K562 (cell line): Measurements from ENCODE around the gene EML6. TPM values are rescaled to one million over a fixed set of nuclear protein-coding genes. Genes with fewer than 3 reads are reported as not detected.

Source experiments
- ATAC-seq: fragments of 200-7000 bp; cut with Tn5 transposase; 3 replicates; pipeline ENCODE4 v1.9.1; 2020; ENCODE audit warnings: moderate library complexity
- BruUV-seq: library from RNA; stranded (reverse); fragments of 400-500 nt; replicated peaks from 2 replicates; lab custom pipeline; 2021; lab: Mats Ljungman, UMichigan
- CTCF ChIA-PET: fragments of 300-600 bp; formaldehyde crosslinking; extraction: SDS; loops from one replicate; lab custom pipeline; 2021; ENCODE audit warnings: low intra/inter-chr PET ratio; lab: Yijun Ruan, JAX
- POLR2A ChIA-PET: fragments of 300-600, 350-650 bp; sonication (Branson Sonifier 250); formaldehyde crosslinking; extraction: SDS; loops from one replicate; lab custom pipeline; 2021; ENCODE audit warnings: antibody characterized with exemption, inconsistent platforms; lab: Yijun Ruan, JAX
- DNase-seq, 4 experiments: peaks; one replicate each; pipeline versions ENCODE4 v3.0.0 to v3.0.0-alpha.2; 2011 to 2018; ENCODE audit warnings: low spot score in 3 of 4, mixed read lengths in 3 of 4; ENCODE audit errors: extremely low read depth in 1 of 4
- FAIRE-seq: peaks from 2 replicates; lab custom pipeline; 2011; peaks lifted over from hg19 to GRCh38; lab: Jason Lieb, UNC
- H2AFZ ChIP-seq: 2 replicates; pipeline ENCODE4 v1.6.0; 2011; ENCODE audit warnings: low read depth, low read length, control low read depth, inconsistent platforms
- H3K27ac ChIP-seq: fragments of 200-600 bp; 3 replicates; pipeline ENCODE4 v1.8.0; 2011; ENCODE audit warnings: low read depth, mild to moderate bottlenecking, control low read depth, inconsistent platforms, low read length, moderate library complexity, mixed read lengths; ENCODE audit errors: extremely low read depth
- H3K27me3 ChIP-seq, 2 experiments: fragments of 300-600 bp in 1 of 2; 2 replicates in 1 of 2; 3 replicates in 1 of 2; pipeline versions ENCODE4 v1.6.0 to v1.8.0; 2011; ENCODE audit warnings: inconsistent platforms in 2 of 2, low read length in 2 of 2, mild to moderate bottlenecking in 1 of 2, mixed read lengths in 1 of 2, moderate library complexity in 1 of 2; ENCODE audit not compliant: control insufficient read depth in 2 of 2, insufficient read depth in 2 of 2
- H3K36me3 ChIP-seq: fragments of 300-600 bp; 3 replicates; pipeline ENCODE4 v1.8.0; 2011; ENCODE audit warnings: mild to moderate bottlenecking, low read length, inconsistent platforms; ENCODE audit not compliant: control insufficient read depth, insufficient read depth
- H3K4me1 ChIP-seq, 2 experiments: fragments of 200-600 bp in 1 of 2; replicated peaks in 1 of 2; 2 replicates in 1 of 2; 3 replicates in 1 of 2; pipeline versions ENCODE4 v1.5.1 to v1.8.0; 2011; ENCODE audit warnings: inconsistent platforms in 2 of 2, low read length in 2 of 2, mild to moderate bottlenecking in 1 of 2, mixed read lengths in 1 of 2, moderate library complexity in 1 of 2; ENCODE audit not compliant: control insufficient read depth in 2 of 2, insufficient read depth in 2 of 2
- H3K4me2 ChIP-seq: 2 replicates; pipeline ENCODE4 v1.6.1; 2011; ENCODE audit warnings: low read length, control low read depth, inconsistent platforms, mixed read lengths; ENCODE audit not compliant: insufficient read depth
- H3K4me3 ChIP-seq: fragments of 200-600 bp; sonication (generic), shearing (Covaris generic); 2 replicates; pipeline ENCODE4 v1.5.1; 2016; ENCODE audit warnings: control low read depth, inconsistent platforms
- H3K79me2 ChIP-seq: fragments of 200-600 bp; 3 replicates; pipeline ENCODE4 v1.8.0; 2011; ENCODE audit warnings: low read length, inconsistent platforms; ENCODE audit not compliant: control insufficient read depth, insufficient read depth
- H3K9ac ChIP-seq, 2 experiments: 2 replicates each; pipeline versions ENCODE4 v1.6.0 to v1.6.1; 2011; ENCODE audit warnings: low read depth in 2 of 2, low read length in 2 of 2, control low read depth in 1 of 2, inconsistent platforms in 1 of 2, mild to moderate bottlenecking in 1 of 2, mixed read lengths in 1 of 2; ENCODE audit not compliant: insufficient read depth in 1 of 2
- H3K9me1 ChIP-seq: one replicate; pipeline ENCODE4 v1.6.0; 2011; ENCODE audit warnings: inconsistent platforms, mild to moderate bottlenecking, low read length, moderate library complexity; ENCODE audit not compliant: control insufficient read depth, insufficient read depth
- H3K9me3 ChIP-seq: replicated peaks from 2 replicates; pipeline ENCODE4 v1.5.1; 2011; ENCODE audit warnings: low read depth, low read length, inconsistent platforms; ENCODE audit not compliant: control insufficient read depth, insufficient read depth
- H4K20me1 ChIP-seq: replicated peaks from 2 replicates; pipeline ENCODE4 v1.6.1; 2011; ENCODE audit warnings: low read length, inconsistent platforms, mixed read lengths; ENCODE audit not compliant: control insufficient read depth, insufficient read depth
- C11orf30 ChIP-seq: fragments of 450-650 bp; IDR thresholded peaks from 2 replicates; pipeline ENCODE4 v1.6.1; 2016; ENCODE audit warnings: low read depth, mild to moderate bottlenecking
- CEBPG ChIP-seq, 3 experiments: fragments of 200-800 bp in 1 of 3; sonication (Bioruptor generic) in 1 of 3; sonication (generic) in 1 of 3; formaldehyde crosslinking in 1 of 3; IDR thresholded peaks in 2 of 3; conservative IDR thresholded peaks in 1 of 3; 2 replicates each; pipeline versions ENCODE4 v1.6.1 to v1.8.0; 2016 to 2022; ENCODE audit warnings: missing compliant biosample characterization in 2 of 3, missing genetic modification characterization in 2 of 3, mild to moderate bottlenecking in 1 of 3, missing genetic modification reagents in 1 of 3
- CGGBP1 ChIP-seq: fragments of 250-450 bp; sonication (Bioruptor Pico); IDR thresholded peaks from 2 replicates; pipeline ENCODE4 v1.9.0; 2021; ENCODE audit warnings: mild to moderate bottlenecking
- ELF4 ChIP-seq: fragments of 450-650 bp; formaldehyde crosslinking; IDR thresholded peaks from 2 replicates; pipeline ENCODE4 v1.4.0; 2022; ENCODE audit warnings: missing genetic modification characterization
- EP400 ChIP-seq: fragments of 450-650 bp; IDR thresholded peaks from 2 replicates; pipeline ENCODE4 v1.6.1; 2017; ENCODE audit warnings: antibody characterized with exemption, mild to moderate bottlenecking, moderate library complexity
- HLTF ChIP-seq: fragments of 450-650 bp; IDR thresholded peaks from 2 replicates; pipeline ENCODE4 v1.6.1; 2016
- HSF4 ChIP-seq: fragments of 250-450 bp; sonication (Bioruptor Pico); IDR thresholded peaks from 2 replicates; pipeline ENCODE4 v2.1.2; 2022; ENCODE audit warnings: mild to moderate bottlenecking, moderate library complexity, borderline replicate concordance
- NFYB ChIP-seq: IDR thresholded peaks from 2 replicates; pipeline ENCODE4 v1.6.1; 2011; ENCODE audit warnings: mild to moderate bottlenecking, moderate library complexity; ENCODE audit not compliant: insufficient read length; ENCODE audit errors: extremely low read depth
- SAFB2 ChIP-seq: fragments of 200-400 bp; formaldehyde crosslinking; IDR thresholded peaks from 2 replicates; pipeline ENCODE4 v1.6.1; 2018; ENCODE audit warnings: borderline replicate concordance, low read length, low read depth, moderate library complexity; ENCODE audit not compliant: severe bottlenecking
- SNRNP70 ChIP-seq: fragments of 200-400 bp; formaldehyde crosslinking; optimal IDR thresholded peaks from 2 replicates; pipeline ENCODE3; 2017; ENCODE audit warnings: low read depth, low read length
- TSC22D4 ChIP-seq: fragments of 450-650 bp; IDR thresholded peaks from 2 replicates; pipeline ENCODE4 v1.6.1; 2016; ENCODE audit warnings: missing genetic modification characterization, missing biosample characterization, control low read depth
- XRCC3 ChIP-seq: fragments of 450-650 bp; IDR thresholded peaks from 2 replicates; pipeline ENCODE4 v1.6.1; 2017; ENCODE audit warnings: mild to moderate bottlenecking, moderate library complexity
- ZFP36 ChIP-seq: fragments of 150-350 bp; IDR thresholded peaks from 2 replicates; pipeline ENCODE4 v1.6.1; 2018; ENCODE audit warnings: low read length, low read depth; ENCODE audit not compliant: partially characterized antibody
- ZNF282 ChIP-seq: sonication (generic); formaldehyde crosslinking; IDR thresholded peaks from 2 replicates; pipeline ENCODE4 v1.8.1; 2023; ENCODE audit warnings: missing genetic modification reagents
- ZNF398 ChIP-seq: fragments of 250-450 bp; sonication (Bioruptor Pico); IDR thresholded peaks from 2 replicates; pipeline ENCODE4 v1.8.0; 2021; ENCODE audit warnings: moderate library complexity, mild to moderate bottlenecking, inconsistent platforms
- ZNF668 ChIP-seq: fragments of 250-450 bp; sonication (Bioruptor Pico); IDR thresholded peaks from 2 replicates; pipeline ENCODE4 v1.8.0; 2022; ENCODE audit warnings: mild to moderate bottlenecking, inconsistent platforms
- ZNF699 ChIP-seq: fragments of 250-450 bp; sonication (Bioruptor Pico); IDR thresholded peaks from 2 replicates; pipeline ENCODE4 v1.8.0; 2021; ENCODE audit warnings: mild to moderate bottlenecking, moderate library complexity; ENCODE audit not compliant: insufficient replicate concordance
- ZZZ3 ChIP-seq: fragments of 450-650 bp; IDR thresholded peaks from 2 replicates; pipeline ENCODE4 v1.6.1; 2016; ENCODE audit warnings: antibody characterized with exemption, mild to moderate bottlenecking, moderate library complexity
- WGBS: fragments of 100-300 bp; shearing (Covaris generic); methylation state at CpG from one replicate; pipeline ENCODE4 v1.1.6; 2016; ENCODE audit warnings: low coverage, mixed read lengths; ENCODE audit not compliant: insufficient coverage; ENCODE audit errors: missing lambda C conversion rate; 5-methylcytosine and 5-hydroxymethylcytosine counted together
- in situ Hi-C: fragments of 300-500 bp; cut with MboI; formaldehyde crosslinking; loops from 4 replicates; pipeline ENCODE4 v1.15.0; 2018; ENCODE audit warnings: inconsistent platforms, mixed read lengths
- intact Hi-C: fragments of 100-400 bp; cut with micrococcal nuclease; formaldehyde crosslinking; loops from 2 replicates; pipeline ENCODE4 v1.14.2; 2022
- polyA plus RNA-seq, 8 experiments: library from polyadenylated mRNA; depleted of rRNA in 4 of 8; stranded (reverse) in 5 of 8; unstranded in 3 of 8; fragments of >200 nt; fragmentation: Nextera tagmentation in 2 of 8; fragmentation: Illumina TruSeq in 1 of 8; extraction: Ambion mirVana in 2 of 8; extraction: Trizol in 1 of 8; gene quantifications; 2 replicates each; pipeline versions ENCODE4 v1.2.1 to v1.2.3, GENCODE V29; 2011 to 2014; ENCODE audit warnings: inconsistent platforms in 1 of 8, missing spikeins in 1 of 8
- total RNA-seq, 7 experiments: library from RNA; depleted of rRNA in 6 of 7; stranded (reverse); fragments of >200 nt in 6 of 7; fragmentation: Illumina TruSeq in 2 of 7; extraction: Trizol in 2 of 7; gene quantifications; 2 replicates each; pipeline versions ENCODE4 v1.2.1 to v1.2.3, GENCODE V29; 2011 to 2021; ENCODE audit warnings: low replicate concordance in 1 of 7
- TF ChIP-seq, protein P1 (sequence below): fragments of 250-450 bp; sonication (Bioruptor Pico); IDR thresholded peaks from 2 replicates; pipeline ENCODE4 v1.5.0; 2022; ENCODE audit warnings: mild to moderate bottlenecking

The EML6 gene
- total and polyA plus RNA-seq, 9 of the 15 experiments (the other 6 are each of a cell fraction or from before 2014, with no cell fraction given), result 0.07 to 0.56 (median 0.25) TPM

DNA sequence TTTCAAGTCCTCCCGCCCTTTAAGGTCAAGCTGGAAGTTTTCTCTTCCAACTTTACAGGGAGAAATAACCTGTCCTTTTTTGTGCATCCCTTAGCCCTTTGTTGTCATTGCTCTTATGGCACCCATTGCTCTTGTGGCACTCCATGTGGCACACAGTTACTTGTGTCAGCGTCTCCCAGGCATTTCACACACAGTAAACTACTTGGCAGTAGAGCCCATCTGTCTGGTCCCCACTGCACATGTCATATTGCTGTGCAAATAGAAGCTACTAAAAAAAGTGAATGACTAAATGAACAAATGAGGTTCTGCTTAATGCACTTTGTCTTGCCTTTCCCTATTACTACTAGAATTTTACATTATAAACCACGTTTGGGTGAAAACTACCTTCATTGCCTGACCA is 149.3 kb downstream of the EML6 start:
- FAIRE-seq, result no peak
- Histone ChIP-seq H3K9me3 (no peaks in the 10 kb centered on the region), H3K4me3 (no peak overlapping the region), H3K9ac (no peak overlapping the region), H3K4me2 (no peak overlapping the region), H3K4me1 (no peaks in the 10 kb centered on the region)
- POLR2A ChIA-PET, result no interaction called here
- WGBS, result 0% methylated on average over 3 of the region's 3 CpGs
- intact Hi-C loops, result no loop called here
- TF ChIP-seq SNRNP70, result no peak
- no peak for TF ChIP-seq ZNF668 (CRISPR knock-in tag)
- no peak for TF ChIP-seq C11orf30
- TF ChIP-seq ZFP36, result no peak
- TF ChIP-seq TSC22D4 (tag), result no peak
- TF ChIP-seq ZNF398, result no peak
- TF ChIP-seq ZNF699 (CRISPR knock-in tag), result no peak
- TF ChIP-seq ZNF282 (CRISPR knock-in tag), result no peak
- no peak for TF ChIP-seq EP400
- TF ChIP-seq ELF4 (CRISPR knock-in tag), result no peak
- no peak for TF ChIP-seq HLTF
- no peak for TF ChIP-seq XRCC3
- TF ChIP-seq, protein P1, sequence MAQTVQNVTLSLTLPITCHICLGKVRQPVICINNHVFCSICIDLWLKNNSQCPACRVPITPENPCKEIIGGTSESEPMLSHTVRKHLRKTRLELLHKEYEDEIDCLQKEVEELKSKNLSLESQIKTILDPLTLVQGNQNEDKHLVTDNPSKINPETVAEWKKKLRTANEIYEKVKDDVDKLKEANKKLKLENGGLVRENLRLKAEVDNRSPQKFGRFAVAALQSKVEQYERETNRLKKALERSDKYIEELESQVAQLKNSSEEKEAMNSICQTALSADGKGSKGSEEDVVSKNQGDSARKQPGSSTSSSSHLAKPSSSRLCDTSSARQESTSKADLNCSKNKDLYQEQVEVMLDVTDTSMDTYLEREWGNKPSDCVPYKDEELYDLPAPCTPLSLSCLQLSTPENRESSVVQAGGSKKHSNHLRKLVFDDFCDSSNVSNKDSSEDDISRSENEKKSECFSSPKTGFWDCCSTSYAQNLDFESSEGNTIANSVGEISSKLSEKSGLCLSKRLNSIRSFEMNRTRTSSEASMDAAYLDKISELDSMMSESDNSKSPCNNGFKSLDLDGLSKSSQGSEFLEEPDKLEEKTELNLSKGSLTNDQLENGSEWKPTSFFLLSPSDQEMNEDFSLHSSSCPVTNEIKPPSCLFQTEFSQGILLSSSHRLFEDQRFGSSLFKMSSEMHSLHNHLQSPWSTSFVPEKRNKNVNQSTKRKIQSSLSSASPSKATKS (CRISPR knock-in tag), result no peak
- TF ChIP-seq ZZZ3, result no peak
- TF ChIP-seq HSF4, result no peak
- no peak for TF ChIP-seq CEBPG (CRISPR knock-in tag; IDR thresholded peaks at IDR 0.05)
- no peak for TF ChIP-seq CEBPG (tag; conservative IDR thresholded peaks at IDR 0.05 in 1 of 2, IDR thresholded peaks at IDR 0.05 in 1 of 2)
- no peak for TF ChIP-seq CGGBP1 (CRISPR knock-in tag)
- no peak for TF ChIP-seq SAFB2
- no peak for TF ChIP-seq NFYB
- TF ChIP-seq, all 486 proteins: peak for 0
- Histone ChIP-seq H2AFZ (no peak overlapping the region), H3K9me1 (no peaks in the 10 kb centered on the region), H3K79me2 (no peaks in the 10 kb centered on the region), H3K27me3 (peaks cover 0 to 10% of the 10 kb centered on the region in 2 experiments; a peak in 4 of 5 replicates), H3K27ac (no peak overlapping the region), H4K20me1 (no peaks in the 10 kb centered on the region), H3K36me3 (no peaks in the 10 kb centered on the region)
- in situ Hi-C loops, result no loop called here
- BruUV-seq, result no TSS peak
- ATAC-seq, result no peak
- no peak for DNase-seq
- CTCF ChIA-PET, result interaction anchor here (0.5 kb wide), 1 partner anchor 299 kb away, joined by 4 read pairs; no protein-coding TSS in a partner anchor
